Heart right ventricle (tissue), 16 donors: Measurements from ENCODE around the gene COMMD7. TPM values are rescaled to one million over a fixed set of nuclear protein-coding genes. Genes with fewer than 3 reads are reported as not detected.

Experiments
- ATAC-seq, 8 donors: fragments of 200-7000 bp; cut with Tn5 transposase; one replicate each; pipeline ENCODE4 v1.9.1; 2020; ENCODE audit warnings: mild to moderate bottlenecking in 8 of 8, moderate library complexity in 8 of 8, moderate number of reproducible peaks in 1 of 8
- DNase-seq, 2 donors: peaks; one replicate each; pipeline ENCODE4 v3.0.0-alpha.2; 2020
- H3K27ac ChIP-seq, 10 donors: fragments of 200-600 bp; sonication (generic) in 2 of 10; one replicate each; pipeline versions ENCODE4 v1.5.0 to v1.8.0; 2020 to 2022; ENCODE audit warnings: mild to moderate bottlenecking in 3 of 10
- H3K27me3 ChIP-seq, 7 donors: fragments of 200-600 bp; one replicate each; pipeline ENCODE4 v1.8.0; 2021 to 2022; ENCODE audit warnings: mild to moderate bottlenecking in 2 of 7
- H3K36me3 ChIP-seq, 9 donors: fragments of 200-600 bp; sonication (generic) in 1 of 9; one replicate each; pipeline versions ENCODE4 v1.5.0 to v1.8.0; 2020 to 2022; ENCODE audit warnings: mild to moderate bottlenecking in 2 of 9
- H3K4me1 ChIP-seq, 9 donors: fragments of 200-600 bp; sonication (generic) in 1 of 9; one replicate each; pipeline versions ENCODE4 v1.5.0 to v1.8.0; 2020 to 2022; ENCODE audit warnings: mild to moderate bottlenecking in 4 of 9
- H3K4me3 ChIP-seq, 10 donors: fragments of 200-600 bp; sonication (generic) in 2 of 10; one replicate each; pipeline versions ENCODE4 v1.5.0 to v1.8.0; 2020 to 2022; ENCODE audit warnings: mild to moderate bottlenecking in 7 of 10, moderate library complexity in 2 of 10
- H3K9me3 ChIP-seq, 11 donors: fragments of 200-600 bp in 10 of 11; sonication (generic) in 2 of 11; one replicate each; pipeline versions ENCODE4 v1.5.0 to v1.8.0; 2013 to 2022; ENCODE audit warnings: mild to moderate bottlenecking in 2 of 11, control low read depth in 1 of 11, moderate library complexity in 1 of 11
- CTCF ChIP-seq, 9 donors: fragments of 200-600 bp; sonication (generic) in 2 of 9; IDR thresholded peaks; one replicate each; pipeline versions ENCODE4 v1.5.0 to v1.8.0; 2021 to 2022; ENCODE audit warnings: antibody characterized with exemption in 9 of 9, mild to moderate bottlenecking in 5 of 9, moderate library complexity in 1 of 9
- WGBS, 2 donors: extraction: QIAGEN DNeasy Blood & Tissue Kit; methylation state at CpG; one replicate each; pipeline ENCODE4 v1.1.7; 2013; ENCODE audit warnings: inconsistent platforms in 1 of 2; 5-methylcytosine and 5-hydroxymethylcytosine counted together
- intact Hi-C, 10 donors: fragments of 100-400 bp; cut with DNase I; formaldehyde crosslinking; loops; one replicate each; pipeline versions ENCODE4 v1.11.1 to v1.14.2; 2022
- polyA plus RNA-seq, 2 donors: library from polyadenylated mRNA; stranded (reverse); fragments of 200-250 nt; gene quantifications; one replicate each; pipeline ENCODE4 v1.2.3, GENCODE V29; 2013
- total RNA-seq, 10 donors: library from RNA; stranded (reverse); fragmentation: NEBNext Ultra II Directional in 3 of 10; extraction: Animal tissue kit (Norgen Biotek cat#: 25700) in 3 of 10; gene quantifications; one replicate each; pipeline versions ENCODE4 v1.2.1 to v1.2.4, GENCODE V29; 2021 to 2023
- donor health status: Arrhythmogenic right ventricular cardiomyopathy.
- donor health status: ischemic (EF 13 %, LVEDD 7.1; RV severe dilation, severe dysfunction).
- donor health status: healthy with polysubstance abuse.
- donor health status: DM: no; HTN: yes; CAD: no.
- donor health status: DM: no; HTN: no; CAD: no.
- donor health status: ischemic (EF 25% LVEDD 6.9; RV normal size, moderate dysfunction).
- donor health status: ischemic (EF 25% LVEDD 5.7; RV mildly dilated, moderate dysfunction).
- donor health status: healthy.
- donor health status: DM: yes; HTN: yes; CAD: no.
- donor health status: Ischemic cardiomyopathy.
- donor health status: ischemic (EF 35%, LVEDD 5.7; RV mildly dilated, moderate dysfunction).
- donor health status: nonischemic (EF 11% LVEDD 7.7; RV severe dilation, severe dysfunction).
- donor health status: DM: yes; HTN: yes; CAD: no.
- donor health status: PGD.
- donor health status: ischemic (EF 29% LVEDD 5.4; RV normal size, mild dysfunction).
- donor health status: nonischemic (EF 23%, LVEDD 6.1; RV moderate dilation, normal function).

The COMMD7 gene
- total and polyA plus RNA-seq, 12 donors = 35.7 to 54.6 (median 42.5) TPM

- H3K27ac ChIP-seq = peak overlapping the region in 1 of 10 donors; percentile 5
- ATAC-seq = no peak
- H3K9me3 ChIP-seq = no peaks in the 10 kb centered on the region
- H3K4me3 ChIP-seq = no peak overlapping the region
- intact Hi-C loops = no loop called here
- peaks cover 0 to 14% (median 0%) of the 10 kb centered on the region in 9 donors for H3K4me1 ChIP-seq
- no peak for TF ChIP-seq CTCF (IDR thresholded peaks at IDR 0.05)
- H3K36me3 ChIP-seq = no peaks in the 10 kb centered on the region
- no peaks in the 10 kb centered on the region for H3K27me3 ChIP-seq
- DNase-seq = no peak
- WGBS, 2 donors = 60% methylated on average over 10 of the region's 10 CpGs
Observed at GRCh38 chr20:32752458-32753250, 9.4 kb upstream of the COMMD7 start.

GRCh38 chr20:32751702-32752457 is 8.6 kb upstream of the COMMD7 start:
- Histone ChIP-seq H3K36me3 (no peaks in the 10 kb centered on the region), H3K27ac (peak overlapping the region in 1 of 10 donors; percentile 5), H3K27me3 (no peaks in the 10 kb centered on the region), H3K9me3 (no peaks in the 10 kb centered on the region), H3K4me3 (no peak overlapping the region), H3K4me1 (peaks cover 0 to 14% (median 0%) of the 10 kb centered on the region in 9 donors)
- no peak for ATAC-seq
- intact Hi-C loops = no loop called here
- WGBS, 2 donors = 89 to 91% methylated on average over 6 of the region's 6 CpGs
- no peak for TF ChIP-seq CTCF (IDR thresholded peaks at IDR 0.05)
- no peak for DNase-seq

GRCh38 chr20:32751293-32751692 is 8.0 kb upstream of the COMMD7 start:
- DNase-seq (no peak), ATAC-seq (no peak)
- intact Hi-C loops = no loop called here
- H3K9me3 ChIP-seq = no peaks in the 10 kb centered on the region
- H3K27ac ChIP-seq = no peak overlapping the region
- no peak overlapping the region for H3K4me3 ChIP-seq
- TF ChIP-seq CTCF (IDR thresholded peaks at IDR 0.05) = no peak
- H3K27me3 ChIP-seq = no peaks in the 10 kb centered on the region
- no peaks in the 10 kb centered on the region for H3K36me3 ChIP-seq
- H3K4me1 ChIP-seq = peaks cover 0 to 14% (median 0%) of the 10 kb centered on the region in 9 donors

GRCh38 chr20:32749914-32750637 is 6.8 kb upstream of the COMMD7 start:
- no peaks in the 10 kb centered on the region for H3K27me3 ChIP-seq
- H3K36me3 ChIP-seq = no peaks in the 10 kb centered on the region
- 60 to 63% methylated on average over 11 of the region's 11 CpGs for WGBS, 2 donors
- intact Hi-C loops = no loop called here
- TF ChIP-seq CTCF (IDR thresholded peaks at IDR 0.05) = no peak
- peak overlapping the region in 2 of 10 donors; percentile 10 to 41 for H3K27ac ChIP-seq
- no peak overlapping the region for H3K4me3 ChIP-seq
- H3K4me1 ChIP-seq = peaks cover 0 to 14% (median 0%) of the 10 kb centered on the region in 9 donors
- ATAC-seq (no peak), DNase-seq (no peak)
- H3K9me3 ChIP-seq = no peaks in the 10 kb centered on the region
